GM12878 (cell line): ENCODE results near the gene SELENOM. TPM values are rescaled to one million over a fixed set of nuclear protein-coding genes. Genes with fewer than 3 reads are reported as not detected.
A peak's percentile ranks its signal among the peaks of the same experiment; 100 is the strongest.
"Not testable (repeated sequence)": the region's sequence is repeated elsewhere in the genome, so short reads cannot be mapped to it uniquely, and the experiment has no call there.

ENCODE experiments used
- ATAC-seq: fragments of 200-7000 bp; cut with Tn5 transposase; 3 replicates; pipeline ENCODE4 v1.9.1; 2020; ENCODE audit warnings: mild to moderate bottlenecking, moderate library complexity
- BruUV-seq: library from RNA; stranded (reverse); fragments of 400-500 nt; replicated peaks from 2 replicates; lab custom pipeline; 2021; lab: Mats Ljungman, UMichigan
- CTCF ChIA-PET: fragments of 300-600 bp; sonication (Branson Sonifier 250); formaldehyde crosslinking; extraction: SDS; loops from one replicate; lab custom pipeline; 2021; ENCODE audit warnings: inconsistent platforms; lab: Yijun Ruan, JAX
- POLR2A ChIA-PET: fragments of 350-600 bp; formaldehyde crosslinking; extraction: SDS; loops from one replicate; lab custom pipeline; 2021; ENCODE audit warnings: inconsistent platforms; lab: Charles Lee
- RAD21 ChIA-PET: fragments of 300-600 bp; sonication (Branson Sonifier 250); formaldehyde crosslinking; loops from one replicate; lab custom pipeline; 2023; ENCODE audit warnings: antibody characterized with exemption; ENCODE audit not compliant: unreplicated experiment; lab: Charles Lee
- SMC1A ChIA-PET: fragments of 300-600 bp; sonication (Branson Sonifier 250); formaldehyde crosslinking; loops from one replicate; lab custom pipeline; 2023; ENCODE audit not compliant: unreplicated experiment, uncharacterized antibody; lab: Charles Lee
- DNase-seq: peaks from one replicate; pipeline ENCODE4 v3.0.0-alpha.2; 2011; ENCODE audit warnings: low read depth, low spot score
- FAIRE-seq: peaks from 3 replicates; lab custom pipeline; 2011; peaks lifted over from hg19 to GRCh38; lab: Jason Lieb, UNC
- H2AFZ ChIP-seq: 2 replicates; pipeline ENCODE4 v1.6.0; 2011; ENCODE audit warnings: low read depth, low read length, control low read depth; ENCODE audit not compliant: control insufficient read depth
- H3K27ac ChIP-seq: 2 replicates; pipeline ENCODE4 v1.5.1; 2011; ENCODE audit warnings: control low read depth; ENCODE audit not compliant: control insufficient read depth, insufficient read depth
- H3K27me3 ChIP-seq, 2 experiments: replicated peaks in 1 of 2; 2 replicates each; pipeline versions ENCODE4 v1.6.0 to v1.6.1; 2011; ENCODE audit warnings: low read length in 1 of 2; ENCODE audit not compliant: control insufficient read depth in 2 of 2, insufficient read depth in 2 of 2
- H3K36me3 ChIP-seq, 2 experiments: 2 replicates each; pipeline ENCODE4 v1.5.1; 2011; ENCODE audit warnings: low read length in 1 of 2; ENCODE audit not compliant: control insufficient read depth in 2 of 2, insufficient read depth in 2 of 2
- H3K4me1 ChIP-seq: 2 replicates; pipeline ENCODE4 v1.6.1; 2011; ENCODE audit warnings: mild to moderate bottlenecking, low read length, moderate library complexity, mixed read lengths; ENCODE audit not compliant: control insufficient read depth, insufficient read depth
- H3K4me2 ChIP-seq: 2 replicates; pipeline ENCODE4 v1.6.0; 2011; ENCODE audit warnings: control low read depth; ENCODE audit not compliant: control insufficient read depth, insufficient read depth
- H3K4me3 ChIP-seq: fragments of 200-600 bp; sonication (generic); 2 replicates; pipeline ENCODE4 v1.5.1; 2016
- H3K79me2 ChIP-seq: 2 replicates; pipeline ENCODE4 v1.6.0; 2011; ENCODE audit warnings: low read length; ENCODE audit not compliant: control insufficient read depth, insufficient read depth
- H3K9ac ChIP-seq: 2 replicates; pipeline ENCODE4 v1.8.0; 2011; ENCODE audit warnings: low read length, control low read depth, mixed read lengths; ENCODE audit not compliant: control insufficient read depth, insufficient read depth
- H3K9me3 ChIP-seq: replicated peaks from 3 replicates; pipeline ENCODE4 v1.5.1; 2011; ENCODE audit warnings: mild to moderate bottlenecking, low read length; ENCODE audit not compliant: control insufficient read depth, insufficient read depth
- H4K20me1 ChIP-seq: 2 replicates; pipeline ENCODE4 v1.6.0; 2011; ENCODE audit not compliant: control insufficient read depth, insufficient read depth
- KAT2A ChIP-seq: conservative IDR thresholded peaks from 2 replicates; pipeline ENCODE4 v1.6.1; 2011; ENCODE audit warnings: low read depth, low read length; ENCODE audit not compliant: control insufficient read depth
- PAX5 ChIP-seq: IDR thresholded peaks from 2 replicates; pipeline ENCODE4 v1.6.1; 2011; ENCODE audit warnings: low read depth, low read length, borderline replicate concordance
- PBX3 ChIP-seq: IDR thresholded peaks from 2 replicates; pipeline ENCODE4 v1.6.1; 2011; ENCODE audit warnings: mild to moderate bottlenecking, low read depth, low read length, moderate library complexity; ENCODE audit not compliant: insufficient replicate concordance
- PKNOX1 ChIP-seq: fragments of 450-650 bp; IDR thresholded peaks from 2 replicates; pipeline ENCODE4 v1.6.1; 2016; ENCODE audit warnings: mild to moderate bottlenecking
- POLR2AphosphoS2 ChIP-seq: IDR thresholded peaks from 2 replicates; pipeline ENCODE4 v1.6.1; 2011; ENCODE audit warnings: low read depth, mild to moderate bottlenecking, low read length, improper control_type of control experiment, moderate library complexity
- RELA ChIP-seq: fragments of 450-650 bp; IDR thresholded peaks from 2 replicates; pipeline ENCODE4 v1.8.0; 2014; ENCODE audit warnings: borderline replicate concordance; ENCODE audit not compliant: partially characterized antibody
- SPI1 ChIP-seq: IDR thresholded peaks from 2 replicates; pipeline ENCODE4 v1.6.1; 2011; ENCODE audit warnings: low read depth, mild to moderate bottlenecking, low read length, moderate library complexity, borderline replicate concordance; ENCODE audit not compliant: insufficient read depth
- SRF ChIP-seq, 2 experiments: IDR thresholded peaks; 2 replicates each; pipeline ENCODE4 v1.6.1; 2011; ENCODE audit warnings: low read depth in 2 of 2, low read length in 2 of 2, mild to moderate bottlenecking in 1 of 2, moderate library complexity in 1 of 2
- WGBS: methylation state at CpG from one replicate; pipeline ENCODE4 v1.1.6; 2016; ENCODE audit warnings: low lambda C conversion rate; ENCODE audit not compliant: insufficient replicate concordance, insufficient coverage; ENCODE audit errors: missing lambda C conversion rate; 5-methylcytosine and 5-hydroxymethylcytosine counted together
- in situ Hi-C: fragments of 300-500 bp; cut with MboI; formaldehyde crosslinking; loops from 9 replicates; pipeline ENCODE4 v1.14.3; 2018; ENCODE audit warnings: mixed read lengths
- intact Hi-C: fragments of 100-400 bp; cut with micrococcal nuclease; formaldehyde crosslinking; loops from one replicate; pipeline ENCODE4 v1.14.2; 2022; ENCODE audit not compliant: unreplicated experiment
- polyA plus RNA-seq, 11 experiments: library from polyadenylated mRNA; depleted of rRNA in 4 of 11; unstranded in 6 of 11; stranded (reverse) in 5 of 11; fragments of >200 nt; fragmentation: Nextera tagmentation in 4 of 11; fragmentation: Illumina TruSeq in 1 of 11; extraction: Ambion mirVana in 4 of 11; extraction: Trizol in 1 of 11; gene quantifications; 1 replicate in 1 of 11; 2 replicates in 10 of 11; pipeline versions ENCODE4 v1.2.1 to v1.2.3, GENCODE V29; 2011 to 2016; ENCODE audit warnings: inconsistent platforms in 2 of 11, missing spikeins in 2 of 11, low read depth in 1 of 11
- total RNA-seq, 4 experiments: library from RNA; depleted of rRNA in 3 of 4; stranded (reverse); fragments of >200 nt in 3 of 4; fragmentation: Illumina TruSeq in 1 of 4; extraction: Trizol in 1 of 4; gene quantifications; 2 replicates each; pipeline versions ENCODE4 v1.2.1 to v1.2.3, GENCODE V29; 2013 to 2021

The SELENOM gene
- total and polyA plus RNA-seq, 10 of the 15 experiments (the other 5 are each of a cell fraction or from before 2014, with no cell fraction given), result 0.80 to 8.3 (median 2.0) TPM

- no peaks in the 10 kb centered on the region for H3K9me3 ChIP-seq
- no peak for DNase-seq
- in situ Hi-C loops (no loop called here), intact Hi-C loops (no loop called here)
- TF ChIP-seq SRF (IDR thresholded peaks at IDR 0.05; ENCODE audit: low read depth in 2 of 2, low read length in 2 of 2) (no peak), PBX3 (peak; percentile 41), PKNOX1 (peak; percentile 80), RELA (no peak), KAT2A (no peak), PAX5 (no peak), POLR2AphosphoS2 (no peak), SPI1 (no peak)
- no peaks in the 10 kb centered on the region for H3K36me3 ChIP-seq
- H3K27ac ChIP-seq, result no peak overlapping the region
- WGBS, result 68% methylated on average over 12 of the region's 12 CpGs
- H4K20me1 ChIP-seq, result no peaks in the 10 kb centered on the region
- no peak for FAIRE-seq
- H2AFZ ChIP-seq, result no peak overlapping the region
- BruUV-seq, result no TSS peak
- POLR2A ChIA-PET, result interaction anchor here (0.6 kb wide), 2 partner anchors 22 to 49 kb away, joined by 4 read pairs; no protein-coding TSS in a partner anchor
- ATAC-seq, result no peak
- H3K4me2 ChIP-seq, result no peak overlapping the region
- H3K4me1 ChIP-seq, result peaks cover 25% of the 10 kb centered on the region
- H3K4me3 ChIP-seq, result no peak overlapping the region
- SMC1A ChIA-PET, result interaction anchor here (1.4 kb wide), 1 partner anchor 130 kb away, joined by 3 read pairs; no protein-coding TSS in a partner anchor
- RAD21 ChIA-PET, result no interaction called here
- no peaks in the 10 kb centered on the region for H3K27me3 ChIP-seq
- CTCF ChIA-PET, result no interaction called here
- peaks cover 6% of the 10 kb centered on the region for H3K79me2 ChIP-seq
- no peak overlapping the region for H3K9ac ChIP-seq
Observed at GRCh38 chr22:31079095-31079642, 28.2 kb downstream of the SELENOM start.

GRCh38 chr22:31078389-31078788, 29.0 kb downstream of the SELENOM start:
- H2AFZ ChIP-seq, H3K79me2 ChIP-seq, H3K4me2 ChIP-seq, DNase-seq, FAIRE-seq, H3K9me3 ChIP-seq, RAD21 ChIA-PET, H3K27me3 ChIP-seq, H3K9ac ChIP-seq, BruUV-seq, in situ Hi-C loops, H4K20me1 ChIP-seq, CTCF ChIA-PET, POLR2A ChIA-PET, intact Hi-C loops, H3K4me3 ChIP-seq, H3K27ac ChIP-seq, H3K36me3 ChIP-seq, ATAC-seq: not testable (repeated sequence)
- SMC1A ChIA-PET, result interaction anchor here (1.4 kb wide), 1 partner anchor 129 kb away, joined by 3 read pairs; no protein-coding TSS in a partner anchor
- 43% methylated on average over 2 of the region's 2 CpGs for WGBS
- peaks cover 19% of the 10 kb centered on the region for H3K4me1 ChIP-seq
